Right forelimb (tissue), 1 donor: Measurements from ENCODE around the gene ZXDC.

Source experiments
- DNase-seq: peaks from one replicate; pipeline ENCODE4 v3.0.0-alpha.2; 2018

ZXDC gene

GRCh38 chr3:126412841-126413692 is 62.6 kb downstream of the ZXDC start:
- DNase-seq, result peak; percentile 27

GRCh38 chr3:126408099-126408498 is 67.6 kb downstream of the ZXDC start:
- no peak for DNase-seq

- DNase-seq, result no peak
These were observed 68.2 kb downstream of the ZXDC start for GRCh38 chr3:126407412-126408044.

- no peak for DNase-seq
These were observed 69.0 kb downstream of the ZXDC start for GRCh38 chr3:126406389-126407296.

GRCh38 chr3:126402666-126403302 is 72.9 kb downstream of the ZXDC start:
- DNase-seq, result no peak

GRCh38 chr3:126402178-126402577 is 73.5 kb downstream of the ZXDC start:
- DNase-seq, result no peak

GRCh38 chr3:126401611-126402160 is 74.0 kb downstream of the ZXDC start:
- no peak for DNase-seq

- no peak for DNase-seq
These were observed 75.9 kb downstream of the ZXDC start for GRCh38 chr3:126399756-126400155.

- DNase-seq, result no peak
These were observed 76.3 kb downstream of the ZXDC start for GRCh38 chr3:126399351-126399735.

- no peak for DNase-seq
These were observed 77.0 kb downstream of the ZXDC start for GRCh38 chr3:126398423-126399350.

- DNase-seq, result no peak
These were observed 77.9 kb downstream of the ZXDC start for GRCh38 chr3:126397610-126398422.

- DNase-seq, result no peak
These were observed 79.2 kb downstream of the ZXDC start for GRCh38 chr3:126396536-126396935.

- DNase-seq, result no peak
These were observed 79.7 kb downstream of the ZXDC start for GRCh38 chr3:126395846-126396513.

- DNase-seq, result no peak
These were observed 80.7 kb downstream of the ZXDC start for GRCh38 chr3:126394977-126395321.

- peak; percentile 58 for DNase-seq
These were observed 81.3 kb downstream of the ZXDC start, which contains the start of gene CFAP100 for GRCh38 chr3:126394179-126394976. CFAP100 (plus strand) TSS chr3:126394909; CDS start chr3:126396001, 1,092 bp downstream.

- no peak for DNase-seq
These were observed 82.1 kb downstream of the ZXDC start for GRCh38 chr3:126393563-126393962.

- DNase-seq, result no peak
These were observed 83.4 kb downstream of the ZXDC start for GRCh38 chr3:126392246-126392645.

GRCh38 chr3:126391631-126392030 is 84.1 kb downstream of the ZXDC start:
- no peak for DNase-seq

- no peak for DNase-seq
These were observed 84.9 kb downstream of the ZXDC start for GRCh38 chr3:126390751-126391150.
